SK-N-SH treated with all-trans-retinoic acid at 6 μM for 48 hours (cell line): ENCODE measurements around the gene C19orf81.
A peak's percentile ranks its signal among the peaks of the same experiment; 100 is the strongest.

Source experiments
- ATAC-seq: fragments of 200-7000 bp; cut with Tn5 transposase; 3 replicates; pipeline ENCODE4 v1.9.1; 2020; ENCODE audit warnings: mild to moderate bottlenecking, moderate library complexity
- ARNTL ChIP-seq: fragments of 450-650 bp; formaldehyde crosslinking; IDR thresholded peaks from 2 replicates; pipeline ENCODE4 v1.5.0; 2020; ENCODE audit warnings: low read depth, mild to moderate bottlenecking, moderate library complexity, borderline replicate concordance
- BACH2 ChIP-seq: fragments of 250-450 bp; sonication (Bioruptor Pico); IDR thresholded peaks from 2 replicates; pipeline ENCODE4 v1.9.0; 2021; ENCODE audit warnings: mild to moderate bottlenecking, borderline replicate concordance
- CREB5 ChIP-seq: fragments of 250-450 bp; sonication (Bioruptor Pico); IDR thresholded peaks from 2 replicates; pipeline ENCODE4 v1.5.1; 2020; ENCODE audit warnings: low read depth, mild to moderate bottlenecking, moderate library complexity
- CSDC2 ChIP-seq: fragments of 250-450 bp; sonication (Bioruptor Pico); IDR thresholded peaks from 2 replicates; pipeline ENCODE4 v1.5.0; 2020; ENCODE audit warnings: mild to moderate bottlenecking, moderate library complexity
- CSRNP3 ChIP-seq: fragments of 250-450 bp; sonication (Bioruptor Pico); IDR thresholded peaks from 2 replicates; pipeline ENCODE4 v1.5.1; 2021; ENCODE audit warnings: mild to moderate bottlenecking, moderate library complexity
- ESRRG ChIP-seq: fragments of 250-450 bp; sonication (Bioruptor Pico); IDR thresholded peaks from 2 replicates; pipeline ENCODE4 v1.6.1; 2021; ENCODE audit warnings: mild to moderate bottlenecking
- GLIS3 ChIP-seq: fragments of 250-450 bp; sonication (Bioruptor Pico); IDR thresholded peaks from 2 replicates; pipeline ENCODE4 v1.5.0; 2020; ENCODE audit warnings: mild to moderate bottlenecking, moderate library complexity
- ISL1 ChIP-seq: fragments of 250-450 bp; sonication (Bioruptor Pico); IDR thresholded peaks from 2 replicates; pipeline ENCODE4 v2.1.2; 2022; ENCODE audit warnings: mild to moderate bottlenecking, moderate library complexity
- OSR1 ChIP-seq: fragments of 250-450 bp; sonication (Bioruptor Pico); IDR thresholded peaks from 2 replicates; pipeline ENCODE4 v1.8.0; 2022; ENCODE audit warnings: moderate library complexity, mild to moderate bottlenecking, inconsistent platforms
- PATZ1 ChIP-seq: fragments of 250-450 bp; sonication (Bioruptor Pico); IDR thresholded peaks from 2 replicates; pipeline ENCODE4 v1.8.0; 2020; ENCODE audit warnings: mild to moderate bottlenecking, moderate library complexity, borderline replicate concordance
- POU6F1 ChIP-seq: fragments of 250-450 bp; sonication (Bioruptor Pico); IDR thresholded peaks from 2 replicates; pipeline ENCODE4 v1.8.0; 2021; ENCODE audit warnings: low read depth, mild to moderate bottlenecking, moderate library complexity, borderline replicate concordance
- PPARA ChIP-seq: fragments of 250-450 bp; sonication (Bioruptor Pico); IDR thresholded peaks from 2 replicates; pipeline ENCODE4 v1.5.0; 2020; ENCODE audit warnings: mild to moderate bottlenecking, borderline replicate concordance
- RARB ChIP-seq: fragments of 250-450 bp; sonication (Bioruptor Pico); IDR thresholded peaks from 2 replicates; pipeline ENCODE4 v1.8.0; 2021; ENCODE audit warnings: mild to moderate bottlenecking, moderate library complexity
- SNAI2 ChIP-seq: fragments of 250-450 bp; sonication (Bioruptor Pico); IDR thresholded peaks from 2 replicates; pipeline ENCODE4 v1.5.0; 2020; ENCODE audit warnings: mild to moderate bottlenecking, moderate library complexity
- TCF4 ChIP-seq: fragments of 250-450 bp; sonication (Bioruptor Pico); IDR thresholded peaks from 2 replicates; pipeline ENCODE4 v1.8.0; 2021; ENCODE audit warnings: mild to moderate bottlenecking, moderate library complexity, borderline replicate concordance
- TOX ChIP-seq: fragments of 250-450 bp; sonication (Bioruptor Pico); IDR thresholded peaks from 2 replicates; pipeline ENCODE4 v1.8.0; 2021; ENCODE audit warnings: mild to moderate bottlenecking, moderate library complexity, borderline replicate concordance
- TSHZ2 ChIP-seq: fragments of 250-450 bp; sonication (Bioruptor Pico); IDR thresholded peaks from 2 replicates; pipeline ENCODE4 v1.5.0; 2020; ENCODE audit warnings: mild to moderate bottlenecking, moderate library complexity
- ZC3H10 ChIP-seq: fragments of 250-450 bp; sonication (Bioruptor Pico); IDR thresholded peaks from 2 replicates; pipeline ENCODE4 v1.5.1; 2021; ENCODE audit warnings: mild to moderate bottlenecking, moderate library complexity
- ZFP3 ChIP-seq: fragments of 250-450 bp; sonication (Bioruptor Pico); IDR thresholded peaks from 2 replicates; pipeline ENCODE4 v1.5.0; 2020; ENCODE audit warnings: mild to moderate bottlenecking, moderate library complexity
- ZFP30 ChIP-seq: fragments of 450-650 bp; formaldehyde crosslinking; IDR thresholded peaks from 2 replicates; pipeline ENCODE4 v1.5.0; 2022; ENCODE audit warnings: mild to moderate bottlenecking, moderate library complexity
- ZNF565 ChIP-seq: fragments of 450-650 bp; formaldehyde crosslinking; conservative IDR thresholded peaks from 2 replicates; pipeline ENCODE4 v1.5.0; 2020; ENCODE audit warnings: low read depth, mild to moderate bottlenecking, moderate library complexity
- ZNF70 ChIP-seq: fragments of 450-650 bp; formaldehyde crosslinking; IDR thresholded peaks from 2 replicates; pipeline ENCODE4 v1.5.0; 2020; ENCODE audit warnings: mild to moderate bottlenecking, moderate library complexity
- ZNF8 ChIP-seq: fragments of 450-650 bp; formaldehyde crosslinking; IDR thresholded peaks from 2 replicates; pipeline ENCODE4 v1.5.0; 2020; ENCODE audit warnings: mild to moderate bottlenecking, moderate library complexity

C19orf81 gene

GRCh38 chr19:50657712-50658440, 8.6 kb downstream of the C19orf81 start:
- TF ChIP-seq ZFP3 (CRISPR knock-in tag) (0 out of 2 replicates have a peak, but pooled peaks have one; percentile 18), CSDC2 (peak; percentile 94; the same call in 1 of the 2 replicates), RARB (CRISPR knock-in tag) (no peak)
- ATAC-seq: peak; percentile 94

GRCh38 chr19:50658441-50659317, 9.4 kb downstream of the C19orf81 start:
- peak; percentile 83 for ATAC-seq
- TF ChIP-seq ZNF70 (CRISPR knock-in tag) (no peak), ZFP3 (CRISPR knock-in tag) (no peak), POU6F1 (CRISPR knock-in tag) (no peak), TCF4 (no peak), GLIS3 (CRISPR knock-in tag) (no peak), RARB (CRISPR knock-in tag) (no peak), BACH2 (CRISPR knock-in tag) (no peak), CSRNP3 (no peak), OSR1 (CRISPR knock-in tag) (no peak), ZNF565 (CRISPR knock-in tag) (0 out of 2 replicates have a peak, but pooled peaks have one; percentile 59), TOX (CRISPR knock-in tag) (no peak), SNAI2 (CRISPR knock-in tag) (no peak), CSDC2 (no peak), CREB5 (CRISPR knock-in tag) (no peak), ZNF8 (CRISPR knock-in tag) (peak; percentile 27; the same call in 1 of the 2 replicates), ZC3H10 (no peak), ARNTL (CRISPR knock-in tag) (peak; percentile 53; the same call in 1 of the 2 replicates), TSHZ2 (CRISPR knock-in tag) (no peak), PPARA (CRISPR knock-in tag) (no peak), ISL1 (CRISPR knock-in tag) (no peak), ESRRG (CRISPR knock-in tag) (no peak), ZFP30 (no peak), PATZ1 (CRISPR knock-in tag) (no peak)
